SHP77 treated with DMSO at 0.1 percent for 48 hours (cell line): ENCODE measurements around the gene THEM5.

Experiments
- DNase-seq: peaks from one replicate; lab custom pipeline; 2025; lab: John Stamatoyannopoulos, UW

The THEM5 gene

GRCh38 chr1:151800830-151801229, 52.7 kb downstream of the THEM5 start:
- DNase-seq = no peak

GRCh38 chr1:151799179-151800022, 54.1 kb downstream of the THEM5 start:
- no peak for DNase-seq

- no peak for DNase-seq
Observed at GRCh38 chr1:151798571-151798970, 54.9 kb downstream of the THEM5 start.
